ENCODE measurements around the gene DNAH10.

DNAH10 gene, protein sequence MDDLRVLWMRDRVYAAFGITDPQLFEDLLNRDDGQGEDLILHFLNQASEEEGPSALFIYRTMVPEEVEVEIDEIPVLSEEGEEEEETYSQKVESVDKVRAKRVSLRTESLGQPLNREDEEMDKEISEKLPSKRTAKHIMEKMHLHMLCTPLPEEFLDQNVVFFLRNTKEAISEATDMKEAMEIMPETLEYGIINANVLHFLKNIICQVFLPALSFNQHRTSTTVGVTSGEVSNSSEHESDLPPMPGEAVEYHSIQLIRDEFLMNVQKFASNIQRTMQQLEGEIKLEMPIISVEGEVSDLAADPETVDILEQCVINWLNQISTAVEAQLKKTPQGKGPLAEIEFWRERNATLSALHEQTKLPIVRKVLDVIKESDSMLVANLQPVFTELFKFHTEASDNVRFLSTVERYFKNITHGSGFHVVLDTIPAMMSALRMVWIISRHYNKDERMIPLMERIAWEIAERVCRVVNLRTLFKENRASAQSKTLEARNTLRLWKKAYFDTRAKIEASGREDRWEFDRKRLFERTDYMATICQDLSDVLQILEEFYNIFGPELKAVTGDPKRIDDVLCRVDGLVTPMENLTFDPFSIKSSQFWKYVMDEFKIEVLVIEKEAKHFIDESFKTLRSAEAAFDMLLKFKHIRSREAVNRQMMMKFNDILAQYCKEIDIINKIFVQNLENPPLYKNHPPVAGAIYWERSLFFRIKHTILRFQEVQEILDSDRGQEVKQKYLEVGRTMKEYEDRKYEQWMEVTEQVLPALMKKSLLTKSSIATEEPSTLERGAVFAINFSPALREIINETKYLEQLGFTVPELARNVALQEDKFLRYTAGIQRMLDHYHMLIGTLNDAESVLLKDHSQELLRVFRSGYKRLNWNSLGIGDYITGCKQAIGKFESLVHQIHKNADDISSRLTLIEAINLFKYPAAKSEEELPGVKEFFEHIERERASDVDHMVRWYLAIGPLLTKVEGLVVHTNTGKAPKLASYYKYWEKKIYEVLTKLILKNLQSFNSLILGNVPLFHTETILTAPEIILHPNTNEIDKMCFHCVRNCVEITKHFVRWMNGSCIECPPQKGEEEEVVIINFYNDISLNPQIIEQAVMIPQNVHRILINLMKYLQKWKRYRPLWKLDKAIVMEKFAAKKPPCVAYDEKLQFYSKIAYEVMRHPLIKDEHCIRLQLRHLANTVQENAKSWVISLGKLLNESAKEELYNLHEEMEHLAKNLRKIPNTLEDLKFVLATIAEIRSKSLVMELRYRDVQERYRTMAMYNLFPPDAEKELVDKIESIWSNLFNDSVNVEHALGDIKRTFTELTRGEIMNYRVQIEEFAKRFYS (N-terminal part only)

DNA sequence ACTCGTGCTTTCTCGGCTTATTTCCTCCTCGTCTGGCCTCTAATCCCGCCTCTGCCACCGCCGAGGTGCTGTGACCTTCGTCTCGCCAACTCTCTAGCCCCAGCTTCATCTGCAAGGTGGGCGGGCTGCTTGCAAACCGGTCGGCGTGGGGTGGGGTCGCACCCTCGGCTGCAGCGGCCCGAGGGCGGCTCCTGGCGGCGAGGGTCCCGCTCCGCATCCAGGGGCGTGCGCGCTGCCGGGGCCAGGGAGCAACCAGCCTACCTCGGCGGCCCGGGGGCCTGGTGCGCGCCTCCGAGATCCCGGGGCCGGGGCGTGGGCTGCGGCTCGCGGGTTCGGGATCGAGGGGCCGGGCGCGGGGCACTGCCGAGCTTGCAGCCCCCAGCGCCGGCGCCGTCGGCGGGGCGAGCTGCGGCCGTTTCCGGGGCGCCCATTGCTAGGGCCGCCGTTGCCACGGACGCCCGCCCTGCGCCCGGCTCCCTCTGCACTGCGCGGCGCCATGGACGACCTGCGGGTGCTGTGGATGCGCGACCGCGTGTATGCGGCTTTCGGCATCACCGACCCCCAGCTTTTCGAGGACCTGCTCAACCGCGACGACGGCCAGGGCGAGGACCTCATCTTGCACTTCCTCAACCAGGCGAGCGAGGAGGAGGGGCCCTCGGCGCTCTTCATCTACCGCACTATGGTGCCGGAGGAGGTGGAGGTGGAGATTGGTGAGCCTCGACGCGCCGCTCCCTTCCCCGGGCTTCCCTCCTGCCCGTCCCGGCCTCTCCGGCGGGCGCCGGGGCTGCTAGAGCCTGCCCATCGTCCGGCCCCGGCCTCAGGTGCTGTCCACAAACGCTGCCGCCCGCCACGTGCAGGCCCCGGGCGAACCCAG, at the start of gene DNAH10:
TSS of gene DNAH10 (plus strand) at position 461 of the 874 bp plus-strand sequence. CDS start at position 497, 36 bp downstream.
- peak; percentile 25 to 37 for DNase-seq (ENCODE audit: low read depth in 2 of 2)

DNA sequence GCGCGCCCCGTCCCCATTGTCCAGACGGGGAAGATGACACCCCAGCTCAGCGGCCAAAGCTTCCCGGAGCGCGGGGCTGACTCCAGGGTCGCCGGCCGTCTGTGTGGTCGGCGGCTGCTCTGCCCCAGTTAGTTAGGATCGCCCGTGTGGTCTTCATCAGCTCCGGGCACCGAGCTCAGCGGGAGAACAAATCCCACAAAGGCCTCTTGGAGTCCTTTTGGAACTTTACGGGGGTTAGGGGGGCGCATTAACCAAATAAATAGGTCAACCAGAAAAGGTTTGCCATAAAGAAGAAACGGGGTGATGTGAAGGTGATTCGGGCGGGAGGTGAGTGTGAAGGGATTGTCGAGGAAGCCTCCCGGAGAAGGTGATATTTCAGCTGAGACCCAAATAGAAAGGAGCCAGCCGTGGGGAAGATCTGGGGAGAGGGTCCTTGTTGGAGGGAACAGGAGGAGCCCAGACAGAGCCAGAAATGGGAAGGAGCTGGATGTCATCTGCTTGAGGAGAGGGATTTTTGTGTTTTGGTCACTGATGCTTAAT, 49.3 kb upstream of the DNAH10 start:
- no peak for DNase-seq (ENCODE audit: low read depth in 2 of 2)

- no peak for DNase-seq (ENCODE audit: low read depth in 2 of 2)
Measured at GRCh38 chr12:123713398-123713797, 48.7 kb upstream of the DNAH10 start.

GRCh38 chr12:123713823-123714585, 48.1 kb upstream of the DNAH10 start:
- peak in 1 of 2 experiments; percentile 43 for DNase-seq (ENCODE audit: low read depth in 2 of 2)

DNA sequence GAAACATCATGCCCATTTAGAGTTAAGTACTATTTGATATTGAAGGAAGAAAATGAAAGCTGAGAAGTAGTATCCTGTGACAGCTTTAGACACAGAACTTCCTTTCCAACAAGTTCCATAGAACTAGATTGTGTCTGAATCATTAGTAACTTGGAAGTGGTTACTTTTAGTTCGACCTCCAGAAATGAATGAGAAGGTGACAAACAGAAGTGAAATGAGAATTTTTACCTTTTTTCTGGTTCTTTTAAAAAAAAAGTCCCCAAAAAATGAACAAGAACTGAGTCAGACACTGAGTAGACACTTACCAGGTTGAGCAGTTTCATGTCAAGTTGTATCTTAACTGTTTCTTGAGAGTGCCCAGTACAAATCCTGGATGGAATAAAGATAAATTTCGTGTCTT, 46.9 kb upstream of the DNAH10 start:
- DNase-seq (ENCODE audit: low read depth in 2 of 2), result no peak

GRCh38 chr12:123717350-123717749, 44.8 kb upstream of the DNAH10 start:
- no peak for DNase-seq (ENCODE audit: low read depth in 2 of 2)

- no peak for DNase-seq (ENCODE audit: low read depth in 2 of 2)
Measured at GRCh38 chr12:123720141-123720814, 41.8 kb upstream of the DNAH10 start.

DNA sequence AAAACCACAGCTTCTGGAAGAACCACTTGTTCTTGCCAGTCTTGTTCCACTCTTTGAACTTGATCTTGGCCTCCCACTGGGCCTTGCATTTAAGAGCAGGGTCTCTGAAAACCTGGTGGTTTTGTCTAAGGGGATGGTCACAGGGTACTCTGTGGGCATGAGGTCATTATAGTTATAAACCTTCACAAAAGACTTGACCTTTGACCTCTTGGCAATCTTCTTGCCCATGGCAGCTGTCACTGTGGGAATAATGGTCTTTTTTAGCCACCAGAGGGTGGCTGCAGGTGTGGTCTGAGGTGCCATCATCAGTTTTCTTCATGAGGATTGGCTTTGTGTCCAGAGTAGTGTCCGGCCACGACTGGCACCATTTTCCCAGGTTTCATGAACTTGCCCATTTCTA, 40.9 kb upstream of the DNAH10 start:
- DNase-seq (ENCODE audit: low read depth in 2 of 2), result no peak

DNA sequence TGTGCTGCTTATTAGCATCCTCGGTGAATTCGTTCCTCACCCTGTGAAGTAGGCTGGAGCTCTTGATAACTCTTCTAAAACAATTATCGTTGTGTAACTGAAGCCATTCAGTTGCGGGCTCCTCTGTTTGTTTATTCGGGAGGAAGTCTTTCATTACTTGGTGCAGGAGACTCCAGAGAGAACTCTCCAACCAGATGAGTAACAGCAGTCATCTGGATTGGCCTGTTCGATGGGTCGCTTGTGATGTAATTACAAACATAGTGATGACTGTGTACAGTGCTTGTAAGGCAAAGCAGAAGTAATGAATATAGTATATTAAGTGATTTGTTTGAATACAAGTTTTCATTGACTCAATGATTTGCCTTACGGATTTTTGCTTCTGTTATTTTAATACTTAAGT, 39.1 kb upstream of the DNAH10 start:
- no peak for DNase-seq (ENCODE audit: low read depth in 2 of 2)

- DNase-seq (ENCODE audit: low read depth in 2 of 2), result no peak
Measured at GRCh38 chr12:123723765-123724164, 38.3 kb upstream of the DNAH10 start.

DNA sequence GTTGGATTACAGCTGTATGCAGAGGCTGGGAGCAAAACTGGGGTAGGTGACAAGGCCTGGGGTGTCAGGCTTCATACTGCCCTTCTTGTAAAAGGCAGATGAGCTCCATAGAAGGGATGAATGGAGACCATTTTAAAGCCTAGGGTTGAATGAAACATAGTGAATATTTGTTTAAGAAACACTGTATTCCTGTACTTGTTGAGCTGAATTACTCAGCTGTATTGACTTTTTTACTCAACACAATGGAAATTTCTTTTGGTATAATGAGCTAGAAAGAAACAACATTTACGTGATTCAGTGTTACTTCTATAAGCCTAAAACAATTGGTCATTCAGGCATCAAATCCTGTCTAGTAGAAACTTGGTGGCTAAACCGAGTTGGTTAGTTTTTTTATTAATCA, 35.9 kb upstream of the DNAH10 start:
- DNase-seq (ENCODE audit: low read depth in 2 of 2), result no peak

DNA sequence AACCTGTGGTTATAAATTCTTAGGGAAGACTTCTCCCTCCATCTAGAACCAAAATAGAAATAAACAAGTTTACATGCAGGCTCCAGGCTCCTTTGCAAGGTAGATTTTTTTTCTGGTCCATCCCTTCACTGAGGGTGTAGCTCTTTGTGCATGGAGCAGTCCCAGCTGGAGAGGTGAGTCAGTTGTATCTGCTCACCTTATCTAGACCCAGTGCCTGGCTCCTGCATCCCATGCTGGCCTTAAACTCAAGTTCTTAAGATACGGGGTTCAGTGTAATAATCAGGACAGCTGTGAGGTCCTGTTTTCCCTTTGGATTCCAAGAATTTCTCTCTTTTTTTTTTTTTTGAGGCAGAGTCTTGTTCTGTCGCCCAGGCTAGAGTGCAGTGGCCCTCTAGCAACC, 35.1 kb upstream of the DNAH10 start:
- no peak for DNase-seq (ENCODE audit: low read depth in 2 of 2)

GRCh38 chr12:123727878-123728277, 34.2 kb upstream of the DNAH10 start:
- DNase-seq (ENCODE audit: low read depth in 2 of 2), result no peak

- DNase-seq (ENCODE audit: low read depth in 2 of 2), result no peak
Measured at GRCh38 chr12:123731596-123731995, 30.5 kb upstream of the DNAH10 start.

- DNase-seq (ENCODE audit: low read depth in 2 of 2), result no peak
Measured at GRCh38 chr12:123732251-123732650, 29.9 kb upstream of the DNAH10 start.

DNA sequence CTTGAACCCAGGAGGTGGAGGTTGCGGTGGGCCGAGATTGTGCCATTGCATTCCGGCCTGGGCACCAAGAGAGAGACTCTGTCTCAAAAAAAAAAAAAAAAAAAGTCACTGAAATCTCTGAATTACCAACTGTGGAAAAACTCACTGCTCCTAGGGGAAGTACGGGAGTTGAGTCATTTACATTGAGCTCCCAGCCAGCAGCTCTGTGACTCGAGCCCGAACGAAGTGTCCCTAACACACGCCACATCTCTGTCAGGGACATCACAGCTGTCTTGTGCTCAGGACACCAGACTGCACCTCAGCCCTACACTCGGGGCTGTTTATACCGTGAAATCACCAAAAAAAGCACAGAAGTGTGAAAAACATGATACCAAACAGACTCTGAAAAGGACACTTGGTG, 28.9 kb upstream of the DNAH10 start:
- DNase-seq (ENCODE audit: low read depth in 2 of 2), result no peak

DNA sequence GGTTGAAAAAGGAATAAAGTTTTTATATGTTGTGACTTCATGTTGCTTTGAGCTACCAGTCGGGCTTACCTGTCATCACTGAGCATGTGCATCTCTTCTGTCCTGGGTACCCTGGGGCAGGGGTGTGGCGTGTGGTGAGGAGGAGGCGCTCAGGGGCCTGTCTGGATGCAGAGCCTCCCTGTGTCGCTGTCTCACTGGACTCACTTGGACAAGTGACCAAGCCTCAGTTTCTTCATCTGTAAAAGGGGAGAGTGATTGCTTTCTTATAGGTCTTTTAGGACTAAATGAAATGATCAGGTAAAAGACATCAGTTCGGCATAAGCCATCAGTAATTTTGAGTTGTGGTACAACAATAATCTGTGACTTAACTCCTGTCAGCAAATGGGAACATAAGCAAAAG, 27.8 kb upstream of the DNAH10 start:
- no peak for DNase-seq (ENCODE audit: low read depth in 2 of 2)

- DNase-seq (ENCODE audit: low read depth in 2 of 2), result no peak
Measured at GRCh38 chr12:123741937-123742572, 20.0 kb upstream of the DNAH10 start.

DNA sequence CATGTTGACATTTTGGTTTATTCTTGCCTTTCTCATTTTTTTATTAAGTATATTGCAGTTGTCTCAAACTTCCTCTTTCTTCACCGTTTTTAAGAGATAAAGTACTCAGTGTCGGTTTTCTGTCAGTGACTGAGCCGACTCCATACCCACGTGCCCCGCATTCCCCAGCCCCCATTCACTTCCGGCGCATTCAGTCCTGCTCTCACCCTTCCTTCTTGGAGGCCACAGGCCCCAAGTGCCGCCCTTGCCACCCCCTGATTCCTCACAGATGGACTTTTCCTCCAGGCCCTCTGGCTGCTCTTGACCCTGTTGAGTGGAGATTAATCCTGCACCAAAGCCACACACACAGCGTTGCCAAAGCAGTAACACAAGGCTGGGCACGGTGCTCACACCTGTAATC, 19.1 kb upstream of the DNAH10 start:
- DNase-seq (ENCODE audit: low read depth in 2 of 2), result no peak
